ENCODE data around the gene EMC1.

DNA sequence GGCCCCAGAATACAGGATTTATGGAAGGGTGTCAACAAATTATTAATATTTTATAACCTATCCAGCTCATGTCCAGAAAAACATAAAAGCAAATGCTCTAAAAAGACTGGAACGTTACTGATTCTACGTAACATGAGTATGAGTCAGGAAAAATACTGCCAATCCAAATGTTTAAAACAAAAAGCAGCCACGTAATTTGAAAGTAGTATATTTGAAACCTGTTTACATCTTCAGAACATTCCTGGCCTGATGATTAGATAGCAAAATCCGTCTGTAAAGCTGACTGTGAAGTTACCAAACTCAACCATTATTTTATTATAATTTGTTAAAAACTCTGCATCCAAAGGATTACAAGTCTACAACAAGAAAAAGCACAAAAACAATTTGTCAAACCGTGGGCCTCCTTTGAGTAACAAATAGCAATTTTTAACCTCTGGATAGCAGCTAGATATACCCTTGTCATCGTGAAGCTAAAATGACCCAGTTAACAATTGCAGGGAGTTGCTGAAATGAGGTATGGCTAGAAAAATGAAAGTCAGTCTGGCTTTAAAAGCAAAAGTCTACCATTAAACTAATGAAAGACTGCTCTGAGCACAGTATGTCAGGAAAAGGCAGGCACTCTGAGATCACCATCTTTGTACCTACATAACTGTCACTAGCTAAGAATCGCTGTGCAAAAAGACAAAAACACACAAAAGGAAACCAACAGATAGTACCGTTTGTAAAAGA lies 42.5 kb downstream of the EMC1 start:
- no peak for TF ChIP-seq CTCF (IDR thresholded peaks at IDR 0.05)
- no peak for TF ChIP-seq POLR2AphosphoS5 (IDR thresholded peaks at IDR 0.05; ENCODE audit: insufficient read depth in 1 of 2, low read depth in 1 of 2)
